HCT116 (cell line): ENCODE measurements around the gene HSD3B2. TPM values are rescaled to one million over a fixed set of nuclear protein-coding genes. Genes with fewer than 3 reads are reported as not detected.

Source experiments
- ATAC-seq: fragments of 200-7000 bp; cut with Tn5 transposase; 2 replicates; pipeline ENCODE4 v1.9.1; 2020; ENCODE audit warnings: mild to moderate bottlenecking, moderate library complexity
- BruUV-seq: library from RNA; stranded (reverse); fragments of 400-500 nt; replicated peaks from 2 replicates; lab custom pipeline; 2021; lab: Mats Ljungman, UMichigan
- CTCF ChIA-PET: fragments of 300-600 bp; sonication (Branson Sonifier 250); formaldehyde crosslinking; loops from one replicate; lab custom pipeline; 2021; ENCODE audit warnings: antibody characterized with exemption; lab: Charles Lee
- POLR2A ChIA-PET: fragments of 300-600, 350-600 bp; sonication (Branson Sonifier 250); formaldehyde crosslinking; loops from one replicate; lab custom pipeline; 2021; ENCODE audit warnings: antibody characterized with exemption; lab: Charles Lee
- RAD21 ChIA-PET, 2 experiments: fragments of 300-600 bp; sonication (Branson Sonifier 250); formaldehyde crosslinking; loops; one replicate each; lab custom pipeline; 2023; ENCODE audit warnings: low total read pairs in 2 of 2; ENCODE audit not compliant: uncharacterized antibody in 2 of 2, unreplicated experiment in 2 of 2, low non-redundant PET in 1 of 2; lab: Charles Lee
- DNase-seq: peaks from one replicate; pipeline ENCODE4 v3.0.0-alpha.2; 2010; ENCODE audit warnings: low read depth, low spot score
- H2AFZ ChIP-seq: fragments of 200-600 bp; shearing (Covaris generic), sonication (generic); 2 replicates; pipeline ENCODE4 v1.6.1; 2017; ENCODE audit warnings: low read depth, mixed run types, mixed read lengths, antibody characterized with exemption, low read length; ENCODE audit not compliant: poor library complexity, severe bottlenecking
- H3K27ac ChIP-seq: 2 replicates; pipeline ENCODE4 v1.5.1; 2012; ENCODE audit warnings: low read depth, low read length
- H3K27me3 ChIP-seq: fragments of 200-600 bp; sonication (generic); 2 replicates; pipeline ENCODE4 v1.6.1; 2016; ENCODE audit warnings: mixed run types, low read length, mixed read lengths; ENCODE audit not compliant: insufficient read depth
- H3K36me3 ChIP-seq, 2 experiments: fragments of 200-500 bp in 1 of 2; fragments of 200-600 bp in 1 of 2; sonication (Bioruptor generic) in 1 of 2; sonication (generic) in 1 of 2; 2 replicates each; pipeline versions ENCODE4 v1.5.1 to v1.6.1; 2014 to 2016; ENCODE audit warnings: low read length in 2 of 2, inconsistent platforms in 1 of 2, mixed read lengths in 1 of 2, mixed run types in 1 of 2; ENCODE audit not compliant: insufficient read depth in 2 of 2, control insufficient read depth in 1 of 2
- H3K4me1 ChIP-seq, 2 experiments: fragments of 200-600 bp in 1 of 2; sonication (generic) in 1 of 2; 2 replicates each; pipeline versions ENCODE4 v1.5.1 to v1.6.1; 2012 to 2017; ENCODE audit warnings: low read length in 2 of 2, inconsistent platforms in 1 of 2, mild to moderate bottlenecking in 1 of 2, mixed read lengths in 1 of 2, mixed run types in 1 of 2, moderate library complexity in 1 of 2; ENCODE audit not compliant: insufficient read depth in 2 of 2, control insufficient read depth in 1 of 2
- H3K4me2 ChIP-seq: fragments of 200-600 bp; sonication (generic); 2 replicates; pipeline ENCODE4 v1.6.1; 2017; ENCODE audit warnings: mixed run types, low read length, mixed read lengths
- H3K4me3 ChIP-seq, 2 experiments: fragments of 200-600 bp in 1 of 2; sonication (generic) in 1 of 2; replicated peaks in 1 of 2; 2 replicates each; pipeline ENCODE4 v1.5.1; 2011 to 2016; ENCODE audit warnings: low read length in 2 of 2, control low read depth in 1 of 2, low read depth in 1 of 2, mild to moderate bottlenecking in 1 of 2, mixed read lengths in 1 of 2, mixed run types in 1 of 2
- H3K79me2 ChIP-seq: fragments of 200-600 bp; sonication (generic); 2 replicates; pipeline ENCODE4 v1.6.1; 2017; ENCODE audit warnings: mild to moderate bottlenecking, mixed run types, low read length, moderate library complexity, mixed read lengths; ENCODE audit not compliant: insufficient read depth
- H3K9ac ChIP-seq: fragments of 200-600 bp; sonication (generic); 2 replicates; pipeline ENCODE4 v1.6.1; 2016; ENCODE audit warnings: low read length, mixed read lengths
- H3K9me2 ChIP-seq: fragments of 200-600 bp; sonication (generic), shearing (Covaris generic); 2 replicates; pipeline ENCODE4 v1.6.1; 2017; ENCODE audit warnings: mixed run types, mild to moderate bottlenecking, moderate library complexity; ENCODE audit not compliant: insufficient read depth
- H3K9me3 ChIP-seq, 2 experiments: fragments of 200-500 bp in 1 of 2; fragments of 200-600 bp in 1 of 2; sonication (Bioruptor generic) in 1 of 2; sonication (generic) in 1 of 2; 2 replicates each; pipeline ENCODE4 v1.6.1; 2014 to 2017; ENCODE audit warnings: low read length in 2 of 2, mixed read lengths in 2 of 2, inconsistent platforms in 1 of 2, low read depth in 1 of 2, mild to moderate bottlenecking in 1 of 2, mixed run types in 1 of 2, moderate library complexity in 1 of 2; ENCODE audit not compliant: control insufficient read depth in 1 of 2, insufficient read depth in 1 of 2
- H4K20me1 ChIP-seq: fragments of 200-600 bp; sonication (generic), shearing (Covaris generic); 2 replicates; pipeline ENCODE4 v1.6.1; 2017; ENCODE audit warnings: mixed run types, mild to moderate bottlenecking, moderate library complexity; ENCODE audit not compliant: insufficient read depth
- EZH2 ChIP-seq: fragments of 200-600 bp; sonication (generic); IDR thresholded peaks from 2 replicates; pipeline ENCODE4 v1.6.1; 2017; ENCODE audit warnings: antibody characterized with exemption, mixed run types
- EZH2phosphoT487 ChIP-seq: fragments of 200-600 bp; IDR thresholded peaks from 2 replicates; pipeline ENCODE4 v1.6.1; 2018; ENCODE audit warnings: antibody characterized with exemption, borderline replicate concordance
- FOSL1 ChIP-seq: IDR thresholded peaks from 2 replicates; pipeline ENCODE4 v1.6.1; 2012; ENCODE audit warnings: low read depth
- RAD21 ChIP-seq: IDR thresholded peaks from 2 replicates; pipeline ENCODE4 v1.6.1; 2012; ENCODE audit warnings: low read depth, mild to moderate bottlenecking
- TCF7L2 ChIP-seq: IDR thresholded peaks from 2 replicates; pipeline ENCODE4 v1.7.0; 2011; ENCODE audit warnings: borderline replicate concordance, inconsistent platforms; ENCODE audit not compliant: insufficient read depth, insufficient read length; ENCODE audit errors: extremely low read depth
- ZFX ChIP-seq: fragments of 450-650 bp; IDR thresholded peaks from 2 replicates; pipeline ENCODE4 v1.6.1; 2017
- intact Hi-C: fragments of 100-400 bp; cut with micrococcal nuclease; formaldehyde crosslinking; loops from 2 replicates; pipeline ENCODE4 v1.10.0; 2022
- total RNA-seq: library from RNA; stranded (reverse); gene quantifications from one replicate; pipeline ENCODE4 v1.2.1, GENCODE V29; 2021; ENCODE audit not compliant: unreplicated experiment
- TF ChIP-seq, protein P1 (sequence below): IDR thresholded peaks from 2 replicates; pipeline ENCODE4 v1.6.1; 2011; ENCODE audit warnings: mild to moderate bottlenecking, low read length, moderate library complexity; ENCODE audit not compliant: insufficient replicate concordance; ENCODE audit errors: extremely low read depth

Gene HSD3B2
- total RNA-seq, 1 experiment from 2014 or later = 1.4 TPM

DNA sequence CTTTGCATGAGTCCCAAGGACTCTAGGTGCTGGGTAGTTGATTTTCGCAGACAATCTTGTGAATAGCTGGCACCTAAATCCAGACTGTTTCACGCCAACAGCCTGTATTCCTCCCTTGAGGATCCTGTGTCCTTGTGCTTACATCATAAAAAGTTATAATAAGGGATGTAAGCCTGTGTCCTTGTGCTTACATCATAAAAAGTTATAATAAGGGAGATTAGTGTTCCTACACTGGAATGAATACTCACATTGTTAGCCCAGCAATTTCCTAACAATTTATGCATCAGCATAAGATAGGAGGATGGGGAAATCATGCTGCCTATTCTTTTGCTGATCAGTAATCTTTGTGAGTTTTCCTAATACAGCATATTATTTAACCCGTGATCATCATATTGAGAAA lies 4.0 kb upstream of the HSD3B2 start (continued):
- TF ChIP-seq, protein P1, sequence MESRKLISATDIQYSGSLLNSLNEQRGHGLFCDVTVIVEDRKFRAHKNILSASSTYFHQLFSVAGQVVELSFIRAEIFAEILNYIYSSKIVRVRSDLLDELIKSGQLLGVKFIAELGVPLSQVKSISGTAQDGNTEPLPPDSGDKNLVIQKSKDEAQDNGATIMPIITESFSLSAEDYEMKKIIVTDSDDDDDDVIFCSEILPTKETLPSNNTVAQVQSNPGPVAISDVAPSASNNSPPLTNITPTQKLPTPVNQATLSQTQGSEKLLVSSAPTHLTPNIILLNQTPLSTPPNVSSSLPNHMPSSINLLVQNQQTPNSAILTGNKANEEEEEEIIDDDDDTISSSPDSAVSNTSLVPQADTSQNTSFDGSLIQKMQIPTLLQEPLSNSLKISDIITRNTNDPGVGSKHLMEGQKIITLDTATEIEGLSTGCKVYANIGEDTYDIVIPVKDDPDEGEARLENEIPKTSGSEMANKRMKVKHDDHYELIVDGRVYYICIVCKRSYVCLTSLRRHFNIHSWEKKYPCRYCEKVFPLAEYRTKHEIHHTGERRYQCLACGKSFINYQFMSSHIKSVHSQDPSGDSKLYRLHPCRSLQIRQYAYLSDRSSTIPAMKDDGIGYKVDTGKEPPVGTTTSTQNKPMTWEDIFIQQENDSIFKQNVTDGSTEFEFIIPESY = no peak
- TF ChIP-seq RAD21 = no peak
- no peak for TF ChIP-seq ZFX
- no peak for TF ChIP-seq EZH2
- TF ChIP-seq TCF7L2 = no peak
- TF ChIP-seq EZH2phosphoT487 = no peak
- no peak for TF ChIP-seq FOSL1
- TF ChIP-seq, all 23 proteins: peak for 0

DNA sequence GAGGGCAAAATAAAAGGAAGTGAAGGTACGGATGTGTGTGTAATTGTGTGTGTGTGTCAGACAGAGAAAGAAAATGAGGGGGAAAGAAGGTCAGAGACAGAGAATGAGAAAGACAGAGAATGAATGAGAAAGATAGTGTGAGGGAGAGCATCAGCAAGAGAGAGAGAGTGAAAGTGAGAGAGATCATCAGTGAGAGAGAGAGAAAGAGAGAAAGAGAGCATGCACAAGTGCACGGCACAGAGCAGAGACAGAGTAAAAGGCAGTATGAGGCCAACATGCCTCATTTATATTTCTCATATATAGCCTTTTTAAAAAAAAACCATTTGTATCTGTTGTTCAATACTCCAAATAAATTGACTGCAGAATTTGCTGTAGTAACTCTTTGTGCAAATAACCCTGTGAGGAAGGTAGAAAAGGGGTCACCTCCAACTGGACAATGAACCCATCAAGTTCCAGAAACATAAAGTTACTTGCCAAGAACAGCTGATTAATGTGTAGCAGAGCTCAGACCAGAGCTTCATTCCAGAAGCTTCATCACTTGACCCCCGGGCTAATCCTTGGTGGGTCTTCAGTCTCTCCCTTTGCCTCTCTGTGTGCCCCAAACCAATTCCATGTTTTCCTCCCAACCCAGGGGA lies 1.2 kb downstream of the HSD3B2 start:
- Histone ChIP-seq H3K9me2 (no peaks in the 10 kb centered on the region), H3K36me3 (no peaks in the 10 kb centered on the region), H3K4me3 (no peak overlapping the region), H3K4me2 (no peak overlapping the region), H3K4me1 (no peaks in the 10 kb centered on the region), H3K79me2 (no peaks in the 10 kb centered on the region), H3K9ac (no peak overlapping the region), H3K27ac (no peak overlapping the region), H3K27me3 (no peaks in the 10 kb centered on the region; the same call in 1 of the 2 replicates), H2AFZ (no peak overlapping the region), H4K20me1 (no peaks in the 10 kb centered on the region), H3K9me3 (no peaks in the 10 kb centered on the region)
- CTCF ChIA-PET = no interaction called here
- TF ChIP-seq FOSL1 = no peak
- POLR2A ChIA-PET = no interaction called here
- no peak for DNase-seq
- no peak for ATAC-seq
- RAD21 ChIA-PET = no interaction called here
- no TSS peak for BruUV-seq
- intact Hi-C loops = no loop called here
